GM21737 (cell line): ENCODE data around the gene CFAP221.

Experiments used
- ATAC-seq: cut with Tn5 transposase; IDR thresholded peaks from one replicate; pipeline ENCODE4 v1.9.1; 2021; ENCODE audit warnings: mild to moderate bottlenecking, moderate library complexity; ENCODE audit not compliant: unreplicated experiment

The CFAP221 gene

GRCh38 chr2:119536211-119536610 is 8.0 kb upstream of the CFAP221 start:
- no peak for ATAC-seq

GRCh38 chr2:119536707-119537106 is 7.5 kb upstream of the CFAP221 start:
- no peak for ATAC-seq

- no peak for ATAC-seq
These were observed 6.5 kb upstream of the CFAP221 start for GRCh38 chr2:119537792-119538191.

DNA sequence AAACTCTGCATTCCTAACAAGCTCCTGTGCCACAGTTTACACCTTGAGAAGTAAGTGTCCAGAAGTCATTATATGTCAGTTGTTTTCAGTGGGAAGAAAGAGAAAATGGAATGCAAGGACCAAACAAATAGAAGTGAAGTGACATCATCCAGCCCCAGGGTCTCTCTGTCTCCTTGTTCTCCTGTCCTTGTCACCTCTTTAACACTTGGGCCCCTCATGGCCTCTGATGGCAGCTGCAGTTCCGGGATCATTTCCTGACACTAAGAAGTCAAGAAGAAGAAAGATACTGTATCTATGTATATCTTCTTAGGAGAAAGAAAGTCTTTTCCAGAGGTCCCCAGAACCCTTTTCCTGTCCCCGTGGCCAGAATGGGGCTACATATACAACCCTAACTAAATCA is 2.8 kb upstream of the CFAP221 start:
- no peak for ATAC-seq

DNA sequence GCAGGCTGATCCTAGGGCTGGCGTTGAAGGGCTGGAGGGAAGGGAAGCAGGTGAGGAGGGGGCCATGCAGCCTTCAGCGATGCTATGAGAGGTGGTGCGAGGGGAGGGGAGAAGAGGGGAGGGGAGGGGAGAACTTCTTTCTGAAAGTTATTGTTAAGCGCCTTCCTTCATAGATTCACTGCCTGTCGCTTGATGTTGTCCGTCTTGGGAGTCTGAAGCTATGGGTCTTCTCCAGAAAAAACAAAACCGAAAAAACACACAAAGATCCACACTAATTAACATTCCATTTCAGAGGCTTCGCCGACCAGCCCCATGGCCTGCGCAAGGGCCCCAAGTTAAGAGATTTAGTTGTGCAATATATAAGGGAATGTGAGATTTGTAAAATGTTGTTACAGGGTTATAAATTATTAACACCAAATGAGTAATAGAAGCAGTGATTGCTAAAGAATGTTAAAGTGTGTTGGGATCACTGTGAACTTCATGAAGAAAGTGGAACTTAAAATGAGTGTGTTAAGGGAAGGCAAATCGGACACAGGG is 758 bp downstream of the CFAP221 start:
- ATAC-seq: no peak

DNA sequence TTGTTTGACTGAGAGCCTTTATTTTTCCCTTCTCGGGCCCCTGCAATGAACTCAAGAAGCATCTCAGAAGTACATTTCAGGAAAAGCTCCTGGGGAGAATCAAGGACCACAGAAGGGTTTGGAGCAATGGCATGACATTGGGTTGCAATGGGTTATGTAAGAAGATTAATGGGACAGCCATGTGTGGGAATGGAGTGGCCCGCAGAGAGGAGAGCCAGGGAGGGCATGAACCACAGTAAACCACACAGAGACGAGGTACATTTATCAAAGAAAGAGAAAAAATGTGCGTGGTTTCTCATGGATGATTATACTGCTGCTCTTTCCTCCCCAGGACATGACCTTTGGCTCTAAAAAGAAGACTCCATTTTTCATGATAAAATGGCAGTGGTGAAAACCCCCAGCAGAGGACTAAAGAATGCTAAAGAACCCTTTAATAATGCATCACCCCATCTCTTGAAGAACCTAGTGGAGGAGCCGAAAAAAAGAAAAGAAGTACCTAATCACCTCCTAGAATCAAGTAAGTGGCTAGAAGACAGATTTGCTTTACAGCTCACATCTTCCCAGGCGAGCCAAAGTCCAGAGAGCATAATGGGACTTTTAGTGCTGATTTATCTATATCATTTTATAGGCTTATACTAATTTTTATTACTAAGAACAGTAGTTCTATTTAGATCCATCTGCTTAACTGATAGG is 1.7 kb downstream of the CFAP221 start:
- ATAC-seq: no peak

GRCh38 chr2:119546447-119546767 is 2.2 kb downstream of the CFAP221 start:
- ATAC-seq: no peak

DNA sequence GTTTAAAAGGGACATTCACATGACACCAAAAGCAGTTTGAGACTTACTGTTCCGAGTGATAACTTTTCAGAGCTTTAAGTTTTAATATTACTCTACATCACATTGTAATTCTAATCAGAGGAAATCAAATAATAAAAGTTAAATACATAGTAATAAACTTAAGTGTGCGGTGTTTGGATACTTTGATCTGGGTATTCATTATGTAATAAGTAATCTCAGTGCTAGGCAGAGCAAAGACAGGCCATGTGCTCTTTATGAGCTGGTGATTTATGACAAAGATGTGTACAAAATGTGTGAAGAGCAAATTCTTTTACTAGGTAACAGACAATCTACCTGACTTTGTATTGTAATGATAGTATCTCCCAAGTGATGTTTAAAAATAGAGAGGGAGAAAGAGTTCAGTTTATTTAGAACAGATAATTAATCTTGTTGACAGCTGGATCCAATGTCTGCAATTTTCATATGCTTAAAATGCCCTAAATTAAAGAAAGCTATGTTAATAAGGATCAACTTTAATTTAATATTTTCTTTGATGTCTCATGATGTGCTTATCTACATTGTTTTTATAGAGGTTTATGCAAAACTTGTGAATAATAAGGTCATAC is 4.4 kb downstream of the CFAP221 start:
- ATAC-seq: no peak

- no peak for ATAC-seq
These were observed 5.0 kb downstream of the CFAP221 start for GRCh38 chr2:119549241-119549640.

GRCh38 chr2:119550346-119550745 is 6.1 kb downstream of the CFAP221 start:
- no peak for ATAC-seq

DNA sequence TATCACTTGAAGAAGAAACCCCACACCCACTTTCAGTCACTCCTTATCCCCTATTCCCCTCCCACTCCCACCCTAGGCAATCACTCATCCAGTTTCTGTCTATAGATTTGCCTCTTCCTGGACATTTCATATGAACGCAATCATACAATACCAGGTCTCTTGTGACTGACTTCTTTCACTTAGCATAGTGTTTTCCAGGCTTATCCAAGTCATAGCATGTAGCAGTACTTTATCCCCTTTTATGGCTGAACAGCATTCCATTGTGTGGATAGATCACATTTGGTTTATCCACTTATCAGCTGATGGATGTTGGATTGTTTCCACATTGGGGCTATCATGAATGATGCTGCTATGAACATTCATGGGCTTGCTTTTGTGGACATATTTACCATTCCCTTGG is 6.6 kb downstream of the CFAP221 start:
- ATAC-seq: no peak

DNA sequence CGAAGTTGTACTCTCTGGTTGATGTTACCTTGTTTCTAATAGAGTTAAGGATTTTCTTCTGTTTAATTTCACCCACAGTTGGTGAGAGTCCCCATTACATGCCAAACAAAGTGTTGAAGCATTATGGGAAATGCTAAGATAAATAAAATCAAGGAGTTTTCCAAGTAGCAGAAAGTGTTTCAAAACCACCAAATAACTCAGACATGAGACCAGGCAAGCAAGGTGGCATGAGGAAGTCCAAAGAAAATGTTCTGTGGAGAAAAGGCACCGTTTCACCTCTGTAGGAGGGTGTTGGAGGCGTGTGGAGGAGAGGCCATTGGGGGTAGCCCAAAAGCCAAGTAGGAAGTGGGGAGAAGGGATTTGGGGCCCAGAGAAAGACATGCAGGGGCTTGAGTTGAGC is 8.7 kb downstream of the CFAP221 start:
- ATAC-seq: no peak

GRCh38 chr2:119553687-119554344 is 9.6 kb downstream of the CFAP221 start:
- no peak for ATAC-seq

DNA sequence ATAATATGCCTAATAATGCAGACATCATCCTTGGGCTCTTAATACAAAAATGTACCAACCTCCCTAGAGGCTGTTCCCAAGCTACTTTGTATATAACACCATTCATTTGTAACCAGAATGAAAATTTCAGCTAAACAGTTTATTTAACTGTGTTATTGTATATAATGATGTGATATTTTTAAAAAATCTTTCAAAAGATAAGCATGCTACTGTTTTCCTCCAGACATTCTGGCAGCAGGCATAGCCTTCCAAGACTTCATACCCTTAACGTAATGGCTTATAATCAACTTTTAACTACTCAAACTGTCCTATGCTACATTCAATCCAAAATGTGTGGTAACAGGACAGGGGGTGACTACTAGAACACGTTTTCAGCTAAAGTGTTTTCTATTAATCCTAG is 21.2 kb downstream of the CFAP221 start:
- ATAC-seq: no peak

GRCh38 chr2:119567292-119567691 is 23.0 kb downstream of the CFAP221 start:
- no peak for ATAC-seq

- ATAC-seq: peak; percentile 94
These were observed 30.0 kb downstream of the CFAP221 start for GRCh38 chr2:119574108-119574815.

DNA sequence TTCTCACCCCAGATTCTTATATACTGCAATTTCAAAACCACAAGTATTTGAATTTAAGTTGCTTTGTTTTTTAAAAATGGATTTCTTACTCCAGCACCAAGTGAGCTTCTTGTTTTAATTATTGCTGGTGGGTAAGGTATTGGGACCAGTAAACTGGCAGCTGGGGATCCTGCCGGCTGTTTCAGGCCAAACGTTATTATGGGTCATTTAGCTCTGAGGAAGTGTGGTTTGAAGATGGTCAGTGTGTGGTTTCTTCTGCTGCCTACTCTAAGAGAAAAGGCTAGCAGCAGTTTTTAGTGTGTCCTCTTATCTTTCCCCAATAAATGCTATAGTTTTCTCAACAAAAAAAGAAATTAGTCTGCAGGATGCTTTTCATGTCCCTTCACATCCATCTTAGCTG is 30.6 kb downstream of the CFAP221 start:
- no peak for ATAC-seq

- no peak for ATAC-seq
These were observed 31.2 kb downstream of the CFAP221 start for GRCh38 chr2:119575439-119575838.

DNA sequence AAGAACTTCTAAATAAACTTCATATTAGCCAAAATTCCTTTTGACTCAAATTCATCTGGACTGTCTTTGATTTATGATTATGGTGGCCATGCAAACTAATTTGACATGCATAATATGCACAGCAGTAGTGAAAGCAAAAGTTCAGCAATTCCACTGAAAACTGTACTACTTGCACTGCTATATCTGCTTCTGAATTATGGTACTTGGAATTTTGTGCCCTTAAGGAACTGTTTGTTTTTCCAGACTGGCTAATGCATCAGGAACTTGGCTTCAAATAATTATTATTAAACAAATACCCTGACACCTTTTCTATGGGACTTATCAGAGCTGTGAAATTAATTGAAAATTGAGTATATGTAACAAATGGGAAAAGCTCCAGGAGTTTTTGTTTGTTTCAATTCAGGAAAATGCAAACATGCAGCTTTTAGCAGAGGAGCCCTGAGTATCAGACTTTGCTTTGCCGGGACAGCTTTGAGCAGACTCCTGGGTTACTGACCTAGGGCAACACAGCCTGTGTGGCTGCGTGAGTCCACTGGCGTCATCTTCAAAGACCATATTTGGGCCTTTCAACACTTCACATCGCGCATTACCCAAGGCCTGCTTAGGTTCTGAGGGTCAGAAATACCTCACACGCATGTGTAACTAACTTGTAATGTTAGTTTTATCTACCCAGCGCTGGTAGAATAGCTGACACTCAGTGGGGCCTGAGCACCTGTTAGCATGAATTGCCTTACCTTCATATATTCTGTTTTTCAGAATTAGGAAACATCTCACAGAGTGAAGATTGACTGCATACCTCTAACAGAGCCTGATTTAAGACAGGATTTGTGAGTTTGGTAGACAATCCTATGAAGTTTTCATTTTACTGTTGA is 35.4 kb downstream of the CFAP221 start:
- no peak for ATAC-seq

DNA sequence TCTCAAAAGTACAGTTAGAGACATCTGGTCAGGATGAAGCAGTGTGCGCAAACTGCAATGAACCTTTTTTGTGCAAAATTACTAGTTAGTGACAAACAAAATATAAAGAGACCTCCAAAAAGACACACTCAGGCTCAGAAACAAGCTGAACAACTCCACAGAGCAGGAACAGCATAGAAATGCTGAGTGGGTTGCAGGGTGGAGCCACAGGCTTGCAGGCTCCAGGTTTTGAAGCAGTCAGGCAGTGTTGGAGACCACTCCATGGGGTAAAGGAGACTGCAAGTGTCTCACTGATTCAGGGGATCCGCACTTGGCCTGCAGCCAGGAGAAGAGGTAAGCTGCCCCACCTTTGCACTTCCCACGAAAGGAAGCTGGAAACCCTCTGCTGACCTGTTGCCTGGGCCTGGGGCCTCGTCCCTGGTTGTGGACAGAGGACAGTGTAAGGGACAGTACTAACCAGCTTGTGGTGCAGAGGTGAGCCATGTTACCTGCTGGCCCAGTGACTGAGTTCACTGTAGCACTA is 36.4 kb downstream of the CFAP221 start:
- ATAC-seq: no peak
